IMR-90 (cell line): Measurements from ENCODE around the gene MEF2B. TPM values are rescaled to one million over a fixed set of nuclear protein-coding genes. Genes with fewer than 3 reads are reported as not detected.

Experiments used
- ATAC-seq: fragments of 200-7000 bp; cut with Tn5 transposase; 2 replicates; pipeline ENCODE4 v1.9.1; 2020; ENCODE audit warnings: low read depth, mild to moderate bottlenecking, moderate library complexity
- BruUV-seq: library from RNA; stranded (reverse); fragments of 400-500 nt; replicated peaks from 2 replicates; lab custom pipeline; 2021; lab: Mats Ljungman, UMichigan
- CTCF ChIA-PET: fragments of 300-600 bp; formaldehyde crosslinking; extraction: SDS; loops from one replicate; lab custom pipeline; 2021; ENCODE audit warnings: antibody characterized with exemption; lab: Yijun Ruan, JAX
- POLR2A ChIA-PET: fragments of 300-600 bp; sonication (Branson Sonifier 250); formaldehyde crosslinking; loops from one replicate; lab custom pipeline; 2022; ENCODE audit warnings: antibody characterized with exemption; ENCODE audit not compliant: unreplicated experiment; lab: Charles Lee
- DNase-seq: peaks from one replicate; pipeline ENCODE4 v3.0.0; 2013
- H2AFZ ChIP-seq: replicated peaks from 2 replicates; pipeline ENCODE3; 2013; ENCODE audit warnings: low read length, mild to moderate bottlenecking; ENCODE audit not compliant: poor library complexity
- H2AK5ac ChIP-seq: 2 replicates; pipeline ENCODE4 v1.6.1; 2013; ENCODE audit warnings: low read depth, low read length, inconsistent platforms
- H2AK9ac ChIP-seq: replicated peaks from 2 replicates; pipeline ENCODE3; 2013; ENCODE audit warnings: mild to moderate bottlenecking, low read depth, low read length, moderate library complexity; ENCODE audit not compliant: poor library complexity
- H2BK120ac ChIP-seq: 2 replicates; pipeline ENCODE4 v1.6.1; 2013; ENCODE audit warnings: low read depth, low read length, inconsistent platforms
- H2BK15ac ChIP-seq: 3 replicates; pipeline ENCODE4 v1.6.1; 2013; ENCODE audit warnings: low read depth, low read length, inconsistent platforms
- H2BK20ac ChIP-seq: 2 replicates; pipeline ENCODE4 v1.6.1; 2013; ENCODE audit warnings: low read depth, mild to moderate bottlenecking, inconsistent platforms, low read length, moderate library complexity
- H2BK5ac ChIP-seq: 2 replicates; pipeline ENCODE4 v1.6.1; 2013; ENCODE audit warnings: mild to moderate bottlenecking, low read depth, low read length, inconsistent platforms; ENCODE audit not compliant: poor library complexity, severe bottlenecking
- H3K14ac ChIP-seq: replicated peaks from 2 replicates; pipeline ENCODE4 v1.6.1; 2013; ENCODE audit warnings: low read depth, low read length, inconsistent platforms
- H3K18ac ChIP-seq: 2 replicates; pipeline ENCODE4 v1.6.1; 2013; ENCODE audit warnings: low read depth, low read length, control low read depth
- H3K23ac ChIP-seq: 2 replicates; pipeline ENCODE4 v1.6.1; 2013; ENCODE audit warnings: low read depth, low read length, inconsistent platforms
- H3K27ac ChIP-seq: 2 replicates; pipeline ENCODE4 v1.5.1; 2013; ENCODE audit warnings: mild to moderate bottlenecking, control low read depth, low read length; ENCODE audit not compliant: insufficient read depth
- H3K27me3 ChIP-seq: 2 replicates; pipeline ENCODE4 v1.6.1; 2013; ENCODE audit warnings: low read length; ENCODE audit not compliant: control insufficient read depth, insufficient read depth
- H3K36me3 ChIP-seq: 2 replicates; pipeline ENCODE4 v1.6.1; 2013; ENCODE audit warnings: low read length, mixed read lengths; ENCODE audit not compliant: control insufficient read depth, insufficient read depth
- H3K4ac ChIP-seq: 2 replicates; pipeline ENCODE4 v1.6.1; 2013; ENCODE audit warnings: low read depth, low read length, inconsistent platforms
- H3K4me1 ChIP-seq: 2 replicates; pipeline ENCODE4 v1.6.1; 2013; ENCODE audit warnings: low read length, mixed read lengths; ENCODE audit not compliant: control insufficient read depth, insufficient read depth
- H3K4me2 ChIP-seq: 2 replicates; pipeline ENCODE4 v1.6.1; 2013; ENCODE audit warnings: low read depth, mild to moderate bottlenecking, control low read depth, low read length, moderate library complexity
- H3K4me3 ChIP-seq: 2 replicates; pipeline ENCODE4 v1.5.1; 2013; ENCODE audit warnings: low read depth, mild to moderate bottlenecking, control low read depth, low read length, moderate library complexity; ENCODE audit not compliant: insufficient read depth
- H3K56ac ChIP-seq: 2 replicates; pipeline ENCODE4 v1.6.1; 2013; ENCODE audit warnings: low read length, inconsistent platforms; ENCODE audit not compliant: insufficient read depth; ENCODE audit errors: extremely low read depth
- H3K79me1 ChIP-seq, 2 experiments: 2 replicates each; pipeline ENCODE4 v1.6.1; 2013; ENCODE audit warnings: low read length in 2 of 2, inconsistent platforms in 1 of 2, low read depth in 1 of 2
- H3K9ac ChIP-seq: 2 replicates; pipeline ENCODE4 v1.6.1; 2013; ENCODE audit warnings: low read depth, low read length, control low read depth
- H3K9me1 ChIP-seq: 2 replicates; pipeline ENCODE4 v1.6.1; 2013; ENCODE audit warnings: low read length, inconsistent platforms; ENCODE audit not compliant: insufficient read depth
- H3K9me3 ChIP-seq: 2 replicates; pipeline ENCODE4 v1.6.1; 2013; ENCODE audit warnings: low read length; ENCODE audit not compliant: control insufficient read depth, insufficient read depth
- H4K20me1 ChIP-seq: 2 replicates; pipeline ENCODE4 v1.6.1; 2013; ENCODE audit warnings: low read length, inconsistent platforms; ENCODE audit not compliant: insufficient read depth
- H4K5ac ChIP-seq: 2 replicates; pipeline ENCODE4 v1.6.1; 2013; ENCODE audit warnings: mild to moderate bottlenecking, low read depth, low read length, control low read depth
- H4K8ac ChIP-seq, 2 experiments: 2 replicates each; pipeline ENCODE4 v1.6.1; 2013; ENCODE audit warnings: low read depth in 2 of 2, low read length in 2 of 2, control low read depth in 1 of 2, inconsistent platforms in 1 of 2
- H4K91ac ChIP-seq: 2 replicates; pipeline ENCODE4 v1.6.1; 2013; ENCODE audit warnings: low read depth, low read length, inconsistent platforms; ENCODE audit not compliant: insufficient read depth
- BHLHE40 ChIP-seq: fragments of 150-350 bp; IDR thresholded peaks from 2 replicates; pipeline ENCODE4 v1.6.1; 2016; ENCODE audit warnings: mild to moderate bottlenecking, low read depth, low read length
- CEBPB ChIP-seq: IDR thresholded peaks from 2 replicates; pipeline ENCODE4 v1.6.1; 2012; ENCODE audit warnings: low read depth, low read length, improper control_type of control experiment
- CTCF ChIP-seq: conservative IDR thresholded peaks from 2 replicates; pipeline ENCODE4 v1.5.1; 2012; ENCODE audit warnings: mild to moderate bottlenecking, low read depth, low read length, improper control_type of control experiment
- ELK1 ChIP-seq: fragments of 150-350 bp; IDR thresholded peaks from 2 replicates; pipeline ENCODE4 v1.6.1; 2016; ENCODE audit warnings: low read depth, mild to moderate bottlenecking, low read length, moderate library complexity, borderline replicate concordance
- FOS ChIP-seq: fragments of 150-350 bp; IDR thresholded peaks from 2 replicates; pipeline ENCODE4 v1.6.1; 2016; ENCODE audit warnings: low read depth, low read length
- MAFK ChIP-seq: IDR thresholded peaks from 2 replicates; pipeline ENCODE4 v1.6.1; 2012; ENCODE audit warnings: low read depth, low read length, improper control_type of control experiment
- MAZ ChIP-seq: IDR thresholded peaks from 2 replicates; pipeline ENCODE4 v1.6.1; 2012; ENCODE audit warnings: low read depth, mild to moderate bottlenecking, low read length, improper control_type of control experiment, moderate library complexity, borderline replicate concordance
- MXI1 ChIP-seq: IDR thresholded peaks from 2 replicates; pipeline ENCODE4 v1.6.1; 2012; ENCODE audit warnings: low read depth, mild to moderate bottlenecking, low read length, moderate library complexity, borderline replicate concordance
- NFE2L2 ChIP-seq: fragments of 150-350 bp; IDR thresholded peaks from 2 replicates; pipeline ENCODE4 v1.6.1; 2016; ENCODE audit warnings: low read depth, mild to moderate bottlenecking, low read length
- POLR2A ChIP-seq: IDR thresholded peaks from 2 replicates; pipeline ENCODE4 v1.6.1; 2012; ENCODE audit warnings: mild to moderate bottlenecking, low read depth, low read length
- RAD21 ChIP-seq: IDR thresholded peaks from 2 replicates; pipeline ENCODE4 v1.6.1; 2012; ENCODE audit warnings: low read length, improper control_type of control experiment
- RCOR1 ChIP-seq: IDR thresholded peaks from 2 replicates; pipeline ENCODE4 v1.6.1; 2012; ENCODE audit warnings: mild to moderate bottlenecking, low read length, improper control_type of control experiment; ENCODE audit not compliant: insufficient replicate concordance
- RFX5 ChIP-seq: IDR thresholded peaks from 2 replicates; pipeline ENCODE4 v1.8.0; 2012; ENCODE audit warnings: low read depth, mild to moderate bottlenecking, low read length, moderate library complexity
- SMC3 ChIP-seq: fragments of 150-350 bp; IDR thresholded peaks from 2 replicates; pipeline ENCODE4 v1.6.1; 2016; ENCODE audit warnings: low read depth, mild to moderate bottlenecking, antibody characterized with exemption, low read length, moderate library complexity
- USF2 ChIP-seq: fragments of 150-350 bp; IDR thresholded peaks from 2 replicates; pipeline ENCODE4 v1.6.1; 2017; ENCODE audit warnings: mild to moderate bottlenecking, antibody characterized with exemption, low read length, low read depth
- WGBS, 2 experiments: methylation state at CpG; one replicate each; pipeline versions ENCODE4 v1.1.5 to v1.1.7; 2013; ENCODE audit warnings: missing lambda C conversion rate in 2 of 2; ENCODE audit not compliant: insufficient read length in 1 of 2; ENCODE audit errors: extremely low coverage in 2 of 2; 5-methylcytosine and 5-hydroxymethylcytosine counted together
- dilution Hi-C: fragments of 300-500 bp; cut with HindIII; formaldehyde crosslinking; loops from one replicate; pipeline ENCODE4 v1.14.3; 2018; ENCODE audit warnings: low sequenced_read_pairs; ENCODE audit not compliant: unreplicated experiment
- in situ Hi-C: fragments of 300-500 bp; cut with MboI; formaldehyde crosslinking; loops from 3 replicates; pipeline ENCODE4 v1.14.3; 2019; ENCODE audit warnings: low sequenced_read_pairs, inconsistent platforms, mixed read lengths
- intact Hi-C: fragments of 100-400 bp; cut with micrococcal nuclease; formaldehyde crosslinking; loops from 2 replicates; pipeline ENCODE4 v1.10.0; 2022
- polyA plus RNA-seq, 3 experiments: library from polyadenylated mRNA; depleted of rRNA; stranded (reverse); fragments of >200 nt; gene quantifications; 2 replicates each; pipeline ENCODE4 v1.2.3, GENCODE V29; 2012; ENCODE audit warnings: low replicate concordance in 1 of 3
- total RNA-seq: library from RNA; depleted of rRNA; stranded (reverse); fragments of >200 nt; gene quantifications from 2 replicates; pipeline ENCODE4 v1.2.3, GENCODE V29; 2012

Gene MEF2B
- total and polyA plus RNA-seq, 2 of the 4 experiments (the other 2 are of a cell fraction) = 0.18 to 0.94 TPM

GRCh38 chr19:19160461-19161035 lies 9.5 kb downstream of the MEF2B start:
- Histone ChIP-seq H3K9me3 (peaks cover 6% of the 10 kb centered on the region; the same call in 1 of the 2 replicates), H2AK5ac (no peak overlapping the region), H3K9me1 (no peaks in the 10 kb centered on the region), H3K4ac (no peak overlapping the region), H2BK120ac (no peak overlapping the region), H3K27ac (no peak overlapping the region), H4K91ac (no peak overlapping the region), H4K8ac (no peak overlapping the region), H2BK15ac (no peak overlapping the region), H4K5ac (no peak overlapping the region), H2AFZ (no peak overlapping the region), H3K27me3 (no peaks in the 10 kb centered on the region), H3K79me1 (no peaks in the 10 kb centered on the region), H3K56ac (no peak overlapping the region), H2AK9ac (no peak overlapping the region), H3K36me3 (peaks cover 7% of the 10 kb centered on the region; the same call in 1 of the 2 replicates), H3K18ac (no peak overlapping the region), H3K4me2 (no peak overlapping the region), H2BK20ac (no peak overlapping the region), H3K4me3 (no peak overlapping the region), H3K23ac (no peak overlapping the region), H3K14ac (no peak overlapping the region), H3K9ac (no peak overlapping the region), H3K4me1 (no peaks in the 10 kb centered on the region), H2BK5ac (no peak overlapping the region), H4K20me1 (no peaks in the 10 kb centered on the region)
- WGBS, 2 experiments = 65% methylated on average over 5 of the region's 26 CpGs; no CpG with 5 or more reads in 1 of the 2 experiments
- TF ChIP-seq NFE2L2 = no peak
- TF ChIP-seq RCOR1 = no peak
- no peak for TF ChIP-seq RFX5
- TF ChIP-seq SMC3 = no peak
- TF ChIP-seq ELK1 = no peak
- no peak for TF ChIP-seq RAD21
- TF ChIP-seq MXI1 = no peak
- TF ChIP-seq BHLHE40 = no peak
- no peak for TF ChIP-seq MAZ
- TF ChIP-seq USF2 = no peak
- TF ChIP-seq CEBPB = no peak
- no peak for TF ChIP-seq MAFK
- no peak for TF ChIP-seq FOS
- TF ChIP-seq POLR2A = no peak
- no peak for TF ChIP-seq CTCF
- intact Hi-C loops = no loop called here
- dilution Hi-C loops = no loop called here
- BruUV-seq = no TSS peak
- no peak for DNase-seq
- ChIA-PET POLR2A (no interaction called here), CTCF (no interaction called here)
- ATAC-seq = no peak
- in situ Hi-C loops = no loop called here
